CD14-positive monocyte (primary cell): ENCODE data around the gene DEAF1. TPM values are rescaled to one million over a fixed set of nuclear protein-coding genes. Genes with fewer than 3 reads are reported as not detected.

ENCODE experiments used
- DNase-seq, 3 donors: peaks; one replicate each; pipeline ENCODE4 v3.0.0-alpha.2; 2011 to 2022
- H2AFZ ChIP-seq: 2 replicates; pipeline ENCODE4 v1.6.0; 2012; ENCODE audit warnings: mild to moderate bottlenecking, low read depth, low read length, inconsistent platforms; ENCODE audit not compliant: insufficient read depth, poor library complexity, severe bottlenecking
- H3K27ac ChIP-seq, 2 donors: 1 replicate in 1 of 2; 2 replicates in 1 of 2; pipeline ENCODE4 v1.5.1; 2012 to 2013; ENCODE audit warnings: low read length in 2 of 2, control low read depth in 1 of 2, inconsistent platforms in 1 of 2, low read depth in 1 of 2, mild to moderate bottlenecking in 1 of 2
- H3K27me3 ChIP-seq, 2 donors: one replicate each; pipeline versions ENCODE4 v1.6.0 to v1.6.1; 2011 to 2013; ENCODE audit warnings: low read length in 2 of 2; ENCODE audit not compliant: control insufficient read depth in 2 of 2, insufficient read depth in 2 of 2
- H3K36me3 ChIP-seq, 2 donors: replicated peaks in 1 of 2; 1 replicate in 1 of 2; 2 replicates in 1 of 2; pipeline versions ENCODE4 v1.5.1 to v1.6.1; 2012 to 2013; ENCODE audit warnings: low read length in 2 of 2, control low read depth in 1 of 2, inconsistent platforms in 1 of 2, mild to moderate bottlenecking in 1 of 2; ENCODE audit not compliant: insufficient read depth in 2 of 2, control insufficient read depth in 1 of 2
- H3K4me1 ChIP-seq, 2 donors: 1 replicate in 1 of 2; 2 replicates in 1 of 2; pipeline versions ENCODE4 v1.5.1 to v1.6.1; 2012 to 2013; ENCODE audit warnings: low read length in 2 of 2, control low read depth in 1 of 2, inconsistent platforms in 1 of 2, mild to moderate bottlenecking in 1 of 2, moderate library complexity in 1 of 2; ENCODE audit not compliant: insufficient read depth in 2 of 2, control insufficient read depth in 1 of 2
- H3K4me2 ChIP-seq: replicated peaks from 2 replicates; pipeline ENCODE3; 2012; ENCODE audit warnings: low read length, moderate library complexity, mild to moderate bottlenecking; ENCODE audit not compliant: poor library complexity, severe bottlenecking; ENCODE audit errors: extremely low read depth
- H3K4me3 ChIP-seq, 3 experiments: fragments of 200-600 bp in 1 of 3; sonication (generic) in 1 of 3; replicated peaks in 1 of 3; 1 replicate in 2 of 3; 2 replicates in 1 of 3; pipeline ENCODE4 v1.5.1; 2011 to 2013; ENCODE audit warnings: low read length in 3 of 3, mild to moderate bottlenecking in 3 of 3, control low read depth in 2 of 3, low read depth in 2 of 3, inconsistent platforms in 1 of 3, moderate library complexity in 1 of 3
- H3K79me2 ChIP-seq: 2 replicates; pipeline ENCODE4 v1.6.0; 2012; ENCODE audit warnings: mild to moderate bottlenecking, control low read depth, inconsistent platforms, low read length, moderate library complexity; ENCODE audit not compliant: insufficient read depth
- H3K9ac ChIP-seq: 2 replicates; pipeline ENCODE4 v1.6.0; 2017; ENCODE audit warnings: low read length, mild to moderate bottlenecking; ENCODE audit not compliant: insufficient read depth, poor library complexity, severe bottlenecking
- H3K9me3 ChIP-seq, 2 donors: replicated peaks in 1 of 2; 1 replicate in 1 of 2; 2 replicates in 1 of 2; pipeline versions ENCODE4 v1.5.1 to v1.6.1; 2012 to 2013; ENCODE audit warnings: low read length in 2 of 2, control low read depth in 1 of 2; ENCODE audit not compliant: control insufficient read depth in 1 of 2, insufficient read depth in 1 of 2
- H4K20me1 ChIP-seq: 2 replicates; pipeline ENCODE4 v1.6.0; 2012; ENCODE audit warnings: mild to moderate bottlenecking, low read length, control low read depth, moderate library complexity; ENCODE audit not compliant: insufficient read depth
- H3K27ac Mint-ChIP-seq, 7 donors: one replicate each; pipeline ENCODE4 v1.8.0; 2020; ENCODE audit warnings: mild to moderate bottlenecking in 7 of 7, mixed read lengths in 7 of 7, moderate library complexity in 6 of 7, inconsistent platforms in 2 of 7
- H3K27me3 Mint-ChIP-seq, 3 donors: one replicate each; pipeline ENCODE4 v1.8.0; 2021 to 2022; ENCODE audit warnings: low read depth in 3 of 3, mild to moderate bottlenecking in 3 of 3, mixed read lengths in 3 of 3, moderate library complexity in 3 of 3, inconsistent platforms in 1 of 3
- H3K36me3 Mint-ChIP-seq, 2 donors: one replicate each; pipeline ENCODE4 v1.8.0; 2020; ENCODE audit warnings: mixed read lengths in 2 of 2, inconsistent platforms in 1 of 2, mild to moderate bottlenecking in 1 of 2
- H3K4me1 Mint-ChIP-seq: one replicate; pipeline ENCODE4 v1.8.0; 2020; ENCODE audit warnings: mild to moderate bottlenecking, mixed read lengths
- H3K4me3 Mint-ChIP-seq, 2 donors: one replicate each; pipeline ENCODE4 v1.8.0; 2020; ENCODE audit warnings: mild to moderate bottlenecking in 2 of 2, mixed read lengths in 2 of 2, moderate library complexity in 1 of 2
- H3K9me3 Mint-ChIP-seq, 7 donors: one replicate each; pipeline ENCODE4 v1.8.0; 2020 to 2022; ENCODE audit warnings: mixed read lengths in 7 of 7, mild to moderate bottlenecking in 6 of 7, moderate library complexity in 6 of 7, inconsistent platforms in 2 of 7
- WGBS: methylation state at CpG from one replicate; pipeline ENCODE4 v1.1.5; 2013; ENCODE audit warnings: missing lambda C conversion rate; ENCODE audit not compliant: insufficient coverage; 5-methylcytosine and 5-hydroxymethylcytosine counted together
- intact Hi-C, 2 donors: fragments of 100-400 bp; cut with micrococcal nuclease; formaldehyde crosslinking; loops; one replicate each; pipeline versions ENCODE4 v1.15.0 to v1.15.1; 2023
- polyA plus RNA-seq, 3 donors: library from polyadenylated mRNA; depleted of rRNA in 1 of 3; unstranded in 2 of 3; stranded (reverse) in 1 of 3; fragments of 300-500 nt in 2 of 3; fragments of >200 nt in 1 of 3; fragmentation: Illumina TruSeq in 2 of 3; gene quantifications; 1 replicate in 2 of 3; 2 replicates in 1 of 3; pipeline ENCODE4 v1.2.3, GENCODE V29; 2012 to 2021
- TF ChIP-seq, protein P1 (sequence below): fragments of 200-600 bp; IDR thresholded peaks from one replicate; pipeline ENCODE4 v1.8.0; 2022; ENCODE audit warnings: antibody characterized with exemption, mild to moderate bottlenecking

The DEAF1 gene
- polyA plus RNA-seq, 3 donors: 18.0 to 22.3 (median 22.2) TPM

DNA sequence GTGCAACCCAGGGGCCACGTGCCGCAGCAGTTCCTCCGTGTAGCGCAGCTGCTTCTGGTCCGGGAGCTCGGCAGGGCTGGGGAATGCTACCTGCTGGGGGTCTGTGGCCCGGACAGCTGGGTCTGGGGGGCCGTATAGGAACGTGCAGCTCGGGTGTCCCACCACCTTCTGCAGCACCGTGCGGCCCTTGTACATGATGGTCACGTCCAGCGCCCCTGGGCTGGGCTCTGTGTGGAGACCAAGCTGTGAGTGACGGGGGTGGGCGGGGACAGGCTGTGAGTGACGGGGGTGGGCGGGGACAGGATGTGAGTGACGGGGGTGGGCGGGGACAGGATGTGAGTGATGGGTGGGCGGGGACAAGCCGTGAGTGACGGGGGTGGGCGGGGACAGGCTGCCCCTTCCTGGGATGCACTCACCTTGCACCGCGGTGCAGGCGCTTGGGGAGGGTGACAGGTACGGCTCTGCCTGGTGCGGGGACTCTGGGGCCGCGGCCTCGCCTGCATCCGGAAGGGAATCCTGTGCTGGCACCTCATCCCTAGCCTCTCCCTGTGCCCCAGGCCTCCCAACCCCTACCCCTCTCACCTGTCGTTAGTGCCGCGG is 81.6 kb downstream of the DEAF1 start:
- no peaks in the 10 kb centered on the region for H3K9me3 ChIP-seq
- Mint-ChIP-seq H3K4me1 (peaks cover 26% of the 10 kb centered on the region), H3K4me3 (peak overlapping the region in 1 of 2 donors; percentile 46), H3K27me3 (peaks cover 0 to 1% (median 0%) of the 10 kb centered on the region in 3 donors), H3K9me3 (no peaks in the 10 kb centered on the region), H3K27ac (peak overlapping the region; percentile 53 to 94 (median 91)), H3K36me3 (peaks cover 34 to 56% of the 10 kb centered on the region in 2 donors)
- H3K4me1 ChIP-seq: peaks cover 38 to 40% of the 10 kb centered on the region in 2 donors
- DNase-seq: peak; percentile 35 to 77 (median 59)
- H3K27ac ChIP-seq: peak overlapping the region; percentile 59 to 93
- TF ChIP-seq, protein P1, sequence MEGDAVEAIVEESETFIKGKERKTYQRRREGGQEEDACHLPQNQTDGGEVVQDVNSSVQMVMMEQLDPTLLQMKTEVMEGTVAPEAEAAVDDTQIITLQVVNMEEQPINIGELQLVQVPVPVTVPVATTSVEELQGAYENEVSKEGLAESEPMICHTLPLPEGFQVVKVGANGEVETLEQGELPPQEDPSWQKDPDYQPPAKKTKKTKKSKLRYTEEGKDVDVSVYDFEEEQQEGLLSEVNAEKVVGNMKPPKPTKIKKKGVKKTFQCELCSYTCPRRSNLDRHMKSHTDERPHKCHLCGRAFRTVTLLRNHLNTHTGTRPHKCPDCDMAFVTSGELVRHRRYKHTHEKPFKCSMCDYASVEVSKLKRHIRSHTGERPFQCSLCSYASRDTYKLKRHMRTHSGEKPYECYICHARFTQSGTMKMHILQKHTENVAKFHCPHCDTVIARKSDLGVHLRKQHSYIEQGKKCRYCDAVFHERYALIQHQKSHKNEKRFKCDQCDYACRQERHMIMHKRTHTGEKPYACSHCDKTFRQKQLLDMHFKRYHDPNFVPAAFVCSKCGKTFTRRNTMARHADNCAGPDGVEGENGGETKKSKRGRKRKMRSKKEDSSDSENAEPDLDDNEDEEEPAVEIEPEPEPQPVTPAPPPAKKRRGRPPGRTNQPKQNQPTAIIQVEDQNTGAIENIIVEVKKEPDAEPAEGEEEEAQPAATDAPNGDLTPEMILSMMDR: no peak
- peak overlapping the region in 1 of 3 experiments; percentile 90 for H3K4me3 ChIP-seq
- WGBS: 82% methylated on average over 11 of the region's 36 CpGs
- no peak overlapping the region for H2AFZ ChIP-seq
- peaks cover 25% of the 10 kb centered on the region for H3K79me2 ChIP-seq
- H3K4me2 ChIP-seq: peak overlapping the region; percentile 85
- H3K36me3 ChIP-seq: peaks cover 57 to 62% of the 10 kb centered on the region in 2 donors
- intact Hi-C loops: loop anchor here (5.0 kb wide), 1 partner anchor 36 kb away; the partner anchor contains the start of gene PHRF1 (in 2 of the 2)
- H3K9ac ChIP-seq: no peak overlapping the region
- peaks cover 55% of the 10 kb centered on the region for H4K20me1 ChIP-seq
- no peaks in the 10 kb centered on the region for H3K27me3 ChIP-seq

DNA sequence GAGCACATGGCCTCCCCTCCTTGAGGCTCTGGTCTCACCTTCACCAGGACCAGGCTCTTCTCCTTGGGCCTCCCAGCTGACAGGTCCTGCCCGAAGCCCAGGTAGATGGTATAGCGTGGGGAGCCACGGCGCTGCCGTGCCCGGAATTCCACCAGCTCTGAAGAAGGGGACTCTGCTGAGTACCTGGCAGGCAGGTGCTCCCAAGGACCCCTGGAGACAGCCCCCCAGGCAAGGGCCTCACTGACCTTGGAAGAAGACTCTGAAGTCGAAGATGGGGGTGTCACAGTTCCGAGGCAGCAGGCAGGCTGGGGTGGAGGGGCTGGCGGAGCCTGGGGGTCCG is 82.1 kb downstream of the DEAF1 start:
- H3K27me3 ChIP-seq: no peaks in the 10 kb centered on the region
- Mint-ChIP-seq H3K9me3 (no peaks in the 10 kb centered on the region), H3K4me3 (no peak overlapping the region), H3K36me3 (peaks cover 38 to 57% of the 10 kb centered on the region in 2 donors), H3K27ac (peak overlapping the region in 6 of 7 donors; percentile 82 to 94 (median 88)), H3K27me3 (peaks cover 0 to 1% (median 0%) of the 10 kb centered on the region in 3 donors), H3K4me1 (peaks cover 26% of the 10 kb centered on the region)
- H3K9me3 ChIP-seq: no peaks in the 10 kb centered on the region
- no peak overlapping the region for H3K4me3 ChIP-seq
- H3K4me1 ChIP-seq: peaks cover 38 to 40% of the 10 kb centered on the region in 2 donors
- peak overlapping the region; percentile 41 to 64 for H3K27ac ChIP-seq
- H3K9ac ChIP-seq: no peak overlapping the region
- H3K4me2 ChIP-seq: no peak overlapping the region
- H2AFZ ChIP-seq: no peak overlapping the region
- 94% methylated on average over 8 of the region's 10 CpGs for WGBS
- peaks cover 25% of the 10 kb centered on the region for H3K79me2 ChIP-seq
- H3K36me3 ChIP-seq: peaks cover 61 to 67% of the 10 kb centered on the region in 2 donors
- intact Hi-C loops: loop anchor here (5.0 kb wide), 1 partner anchor 36 kb away; the partner anchor contains the start of gene PHRF1 (in 2 of the 2)
- H4K20me1 ChIP-seq: peaks cover 55% of the 10 kb centered on the region
- no peak for DNase-seq
- TF ChIP-seq, protein P1: no peak
